ENCODE measurements around the gene NKD2. TPM values are rescaled to one million over a fixed set of nuclear protein-coding genes. Genes with fewer than 3 reads are reported as not detected.
A peak's percentile ranks its signal among the peaks of the same experiment; 100 is the strongest.

Gene NKD2
- total RNA-seq, 1 donor from 2014 or later, result 28.3 TPM

DNA sequence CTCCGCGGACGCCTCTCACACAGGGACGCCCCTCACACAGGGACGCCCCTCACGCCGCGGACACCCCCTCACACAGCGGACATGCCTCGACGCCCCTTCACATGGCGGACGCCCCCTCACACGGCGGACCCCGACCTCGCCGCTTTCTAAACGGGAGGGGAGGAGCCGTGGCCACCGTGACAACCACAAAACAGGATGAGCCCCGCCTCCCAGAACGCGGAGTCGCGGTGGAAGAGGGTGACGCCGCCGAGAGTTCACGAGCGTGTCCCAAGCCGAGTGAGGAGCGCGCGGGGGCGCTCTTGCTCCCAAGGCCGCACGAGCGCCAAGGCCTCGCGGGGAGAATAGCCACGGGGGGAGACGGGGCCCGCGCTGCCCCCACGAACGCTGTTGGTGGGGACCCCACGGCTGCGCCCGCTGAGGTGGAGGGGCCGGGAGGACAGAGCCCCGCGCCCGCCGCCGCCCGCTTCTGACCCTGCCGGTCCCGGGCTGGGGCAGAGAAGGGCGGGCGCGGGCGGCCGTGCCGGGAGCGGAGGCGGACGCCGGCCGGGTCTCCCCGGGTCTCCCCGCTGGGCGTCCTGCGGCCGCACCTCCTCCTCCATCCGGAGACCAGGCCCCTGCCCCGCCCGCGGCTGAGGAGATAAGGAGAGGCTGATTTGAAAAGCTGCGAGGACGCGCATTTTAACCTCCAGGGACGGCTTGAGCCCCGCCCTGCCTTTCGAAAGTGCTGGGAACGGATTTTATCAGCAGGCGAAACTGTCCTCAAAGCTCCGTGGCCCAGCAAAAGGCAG lies 3.9 kb upstream of the NKD2 start:
- Mint-ChIP-seq H3K27ac (peak overlapping the region; percentile 64), H3K36me3 (ENCODE audit: insufficient read depth) (no peaks in the 10 kb centered on the region), H3K9me3 (ENCODE audit: low read depth) (no peaks in the 10 kb centered on the region), H3K4me1 (ENCODE audit: low read depth) (peaks cover 4% of the 10 kb centered on the region), H3K4me3 (ENCODE audit: low read depth) (peak overlapping the region; percentile 69), H3K27me3 (peaks cover 53% of the 10 kb centered on the region)
- peak; percentile 58 for TF ChIP-seq CTCF (IDR thresholded peaks at IDR 0.05; ENCODE audit: unreplicated experiment)
- peak; percentile 46 for DNase-seq (ENCODE audit: low spot score, unreplicated experiment)

DNA sequence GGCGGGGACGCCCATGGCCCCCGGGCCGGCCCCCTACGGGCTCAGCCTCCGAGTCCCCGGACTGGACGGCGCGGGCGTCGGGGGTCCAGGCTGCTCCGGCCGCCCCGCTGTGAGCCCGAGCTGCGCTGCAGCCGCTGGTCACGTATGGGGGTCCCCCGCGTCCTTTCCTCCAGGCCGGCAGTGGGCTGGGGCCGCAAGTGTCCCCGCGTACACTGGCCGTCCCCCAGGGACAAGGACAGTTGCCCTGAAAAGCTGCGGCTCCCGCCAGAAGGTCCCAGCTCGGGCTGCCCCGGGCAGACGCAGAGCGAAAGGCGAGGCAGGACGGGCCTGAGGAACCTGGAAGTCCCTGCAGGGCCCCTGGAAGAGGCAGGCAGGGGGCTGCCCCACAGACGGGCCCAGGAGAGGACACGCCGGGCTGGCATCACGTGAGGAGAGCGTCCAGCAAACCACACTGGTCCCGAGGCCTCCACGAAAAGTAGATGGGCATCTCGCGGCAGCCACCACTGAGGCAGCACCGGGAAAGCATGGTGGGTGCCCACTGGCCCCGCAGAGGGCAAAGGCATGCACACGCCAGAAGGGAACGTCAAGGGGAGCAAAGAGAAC lies 3.3 kb upstream of the NKD2 start:
- Mint-ChIP-seq H3K4me3 (ENCODE audit: low read depth) (no peak overlapping the region), H3K27me3 (peaks cover 52% of the 10 kb centered on the region), H3K36me3 (ENCODE audit: insufficient read depth) (no peaks in the 10 kb centered on the region), H3K27ac (no peak overlapping the region), H3K9me3 (ENCODE audit: low read depth) (no peaks in the 10 kb centered on the region), H3K4me1 (ENCODE audit: low read depth) (peaks cover 11% of the 10 kb centered on the region)
- DNase-seq (ENCODE audit: low spot score, unreplicated experiment), result peak; percentile 12
- no peak for TF ChIP-seq CTCF (IDR thresholded peaks at IDR 0.05; ENCODE audit: unreplicated experiment)

DNA sequence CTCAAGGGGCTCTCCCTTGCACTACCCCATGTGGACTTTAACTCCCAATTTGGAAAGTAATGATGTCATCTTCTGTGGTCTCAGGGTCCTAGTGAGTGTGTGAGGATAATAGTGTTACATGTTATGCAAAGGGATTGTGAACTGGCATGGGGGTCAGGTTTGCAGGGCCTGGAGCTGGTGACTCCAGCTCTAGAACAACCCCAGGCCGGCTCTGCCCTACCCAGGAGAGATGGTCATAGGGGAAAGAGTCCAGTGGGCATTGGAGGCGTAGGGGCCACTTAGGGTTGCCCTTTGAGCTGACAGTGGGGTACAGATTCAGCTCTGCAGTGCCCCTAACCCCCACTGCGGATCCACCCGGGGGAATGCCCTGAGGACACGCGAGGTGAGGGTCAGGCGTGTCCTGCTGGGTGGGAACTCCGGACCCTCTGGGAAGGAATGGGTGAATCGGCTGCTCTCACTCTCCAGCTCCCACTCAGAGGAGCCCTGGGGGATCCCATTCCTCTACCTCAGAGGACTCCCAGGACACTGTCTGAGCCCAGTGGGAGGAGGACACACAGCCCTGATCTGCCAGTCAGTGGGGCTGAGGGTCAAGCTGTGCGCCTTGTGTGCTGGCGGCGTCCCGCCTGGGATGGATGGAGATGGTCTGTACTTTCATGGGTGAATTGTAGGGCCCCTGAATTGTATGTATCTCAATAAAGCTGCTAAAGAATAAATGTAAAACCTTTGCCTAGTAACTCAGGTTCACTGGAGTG lies 2.5 kb upstream of the NKD2 start:
- Mint-ChIP-seq H3K4me3 (ENCODE audit: low read depth) (peak overlapping the region; percentile 46), H3K27ac (no peak overlapping the region), H3K27me3 (peaks cover 49% of the 10 kb centered on the region), H3K4me1 (ENCODE audit: low read depth) (peaks cover 18% of the 10 kb centered on the region), H3K9me3 (ENCODE audit: low read depth) (no peaks in the 10 kb centered on the region), H3K36me3 (ENCODE audit: insufficient read depth) (no peaks in the 10 kb centered on the region)
- TF ChIP-seq CTCF (IDR thresholded peaks at IDR 0.05; ENCODE audit: unreplicated experiment), result no peak
- peak; percentile 8 for DNase-seq (ENCODE audit: low spot score, unreplicated experiment)

DNA sequence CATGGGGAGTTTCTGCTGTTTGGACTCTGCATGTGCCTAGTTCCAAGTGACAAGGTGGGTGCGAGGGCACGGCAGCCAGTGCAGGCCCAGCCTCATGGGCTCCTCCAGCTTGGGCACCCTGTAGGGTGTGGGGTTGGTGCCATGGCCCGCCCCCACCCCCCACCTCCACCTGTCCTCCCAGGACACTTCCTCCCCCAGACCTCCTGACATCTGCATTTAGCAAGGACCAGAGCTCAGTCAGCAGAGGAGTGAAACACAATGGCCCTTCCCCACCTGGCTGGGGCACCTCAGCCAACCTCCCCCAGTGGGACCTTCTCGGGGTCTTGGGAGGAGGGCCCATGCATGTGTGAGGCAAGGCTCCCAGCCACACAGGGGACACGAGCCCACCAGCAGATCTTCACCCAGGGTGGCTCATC lies 1.9 kb upstream of the NKD2 start:
- no peak for TF ChIP-seq CTCF (IDR thresholded peaks at IDR 0.05; ENCODE audit: unreplicated experiment)
- Mint-ChIP-seq H3K27ac (no peak overlapping the region), H3K36me3 (ENCODE audit: insufficient read depth) (no peaks in the 10 kb centered on the region), H3K4me3 (ENCODE audit: low read depth) (peak overlapping the region; percentile 19), H3K9me3 (ENCODE audit: low read depth) (no peaks in the 10 kb centered on the region), H3K4me1 (ENCODE audit: low read depth) (peaks cover 22% of the 10 kb centered on the region), H3K27me3 (peaks cover 49% of the 10 kb centered on the region)
- DNase-seq (ENCODE audit: low spot score, unreplicated experiment), result no peak

GRCh38 chr5:1007221-1007680 lies 1.4 kb upstream of the NKD2 start:
- peaks cover 43% of the 10 kb centered on the region for H3K27me3 Mint-ChIP-seq
- H3K27ac Mint-ChIP-seq, result no peak overlapping the region
- TF ChIP-seq CTCF (IDR thresholded peaks at IDR 0.05; ENCODE audit: unreplicated experiment), result no peak
- H3K4me1 Mint-ChIP-seq (ENCODE audit: low read depth), result peaks cover 22% of the 10 kb centered on the region
- DNase-seq (ENCODE audit: low spot score, unreplicated experiment), result peak; percentile 9
- no peaks in the 10 kb centered on the region for H3K36me3 Mint-ChIP-seq (ENCODE audit: insufficient read depth)
- H3K9me3 Mint-ChIP-seq (ENCODE audit: low read depth), result no peaks in the 10 kb centered on the region
- H3K4me3 Mint-ChIP-seq (ENCODE audit: low read depth), result peak overlapping the region; percentile 55
